ENCODE measurements around the gene RNLS.
"Not testable (repeated sequence)": the region's sequence is repeated elsewhere in the genome, so short reads cannot be mapped to it uniquely, and the experiment has no call there.

The RNLS gene

DNA sequence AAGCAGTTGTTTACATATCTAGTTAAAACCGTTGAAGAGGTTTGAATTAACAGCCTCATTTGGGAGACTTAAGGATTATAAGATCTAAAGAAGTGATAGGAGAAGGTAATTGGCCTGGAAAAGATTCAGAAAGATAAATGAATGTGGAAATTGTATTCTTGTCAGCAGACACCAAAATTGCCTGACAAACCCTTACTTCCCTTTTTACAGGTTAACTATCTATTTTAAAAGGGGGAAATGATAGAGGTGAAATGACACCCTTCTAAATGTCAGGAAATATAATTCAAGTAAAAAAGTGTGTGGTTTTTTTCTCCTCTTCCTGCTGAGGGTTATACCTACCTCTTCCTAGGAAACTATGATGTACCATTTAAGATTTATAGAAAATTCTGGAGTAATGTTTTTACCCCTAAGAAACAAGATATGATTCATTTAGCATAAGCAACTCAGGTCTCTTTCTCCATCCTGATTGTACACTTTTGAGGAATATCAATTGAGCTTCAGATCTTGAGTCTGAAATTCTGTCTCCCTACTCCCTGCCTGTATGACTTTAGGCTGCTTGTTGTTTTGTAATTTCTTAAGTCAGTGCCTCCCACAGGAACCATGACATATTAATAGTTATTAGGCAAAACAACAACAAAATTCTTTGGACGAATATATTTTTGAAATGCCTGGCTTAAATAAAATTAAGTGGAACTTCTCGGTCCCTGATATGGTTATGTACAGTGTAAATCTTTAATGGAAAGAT, 250.4 kb downstream of the RNLS start:
- DNase-seq: no peak

GRCh38 chr10:88330174-88330573, 252.9 kb downstream of the RNLS start:
- no peak for DNase-seq

GRCh38 chr10:88322324-88323063, 260.6 kb downstream of the RNLS start:
- no peak for DNase-seq

GRCh38 chr10:88319960-88320517, 263.1 kb downstream of the RNLS start:
- DNase-seq: no peak

DNA sequence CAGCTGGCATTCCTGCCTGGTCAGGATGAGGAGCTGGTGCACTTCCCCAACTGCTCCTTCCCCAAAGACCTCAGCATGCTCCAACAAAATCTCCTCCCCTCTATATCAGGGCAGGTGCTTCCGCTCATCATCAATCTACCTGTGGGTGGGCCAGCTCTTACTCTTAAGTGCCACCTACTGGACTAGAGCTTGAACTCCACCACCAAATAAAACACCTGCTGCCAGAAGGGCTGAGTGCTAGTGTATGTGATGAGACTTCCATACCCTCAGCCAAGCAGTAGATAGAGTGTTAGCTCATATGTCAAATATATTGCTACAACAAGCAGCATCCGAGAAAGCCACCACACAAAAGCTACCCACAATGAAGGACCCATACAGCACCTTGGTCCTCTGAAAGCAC, 264.3 kb downstream of the RNLS start:
- no peak for DNase-seq

DNA sequence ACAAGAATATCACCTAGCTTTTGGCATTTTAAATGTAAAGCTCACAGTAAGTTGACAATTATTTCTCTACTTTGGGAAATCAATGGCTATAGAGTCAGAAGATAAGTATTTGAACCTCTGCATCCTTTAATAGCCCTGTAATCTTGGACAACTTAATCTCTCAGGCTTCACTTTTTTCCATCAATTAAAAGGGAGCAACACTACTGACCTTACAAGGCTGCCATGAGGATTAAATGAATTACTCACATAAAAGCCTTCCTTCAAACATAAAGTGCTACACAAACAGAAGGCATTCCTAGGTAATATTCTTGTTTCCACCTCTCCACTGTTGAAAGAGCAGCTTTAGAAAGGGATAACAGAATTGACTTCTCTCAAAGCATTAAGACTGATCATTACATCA, 266.0 kb downstream of the RNLS start:
- no peak for DNase-seq

DNA sequence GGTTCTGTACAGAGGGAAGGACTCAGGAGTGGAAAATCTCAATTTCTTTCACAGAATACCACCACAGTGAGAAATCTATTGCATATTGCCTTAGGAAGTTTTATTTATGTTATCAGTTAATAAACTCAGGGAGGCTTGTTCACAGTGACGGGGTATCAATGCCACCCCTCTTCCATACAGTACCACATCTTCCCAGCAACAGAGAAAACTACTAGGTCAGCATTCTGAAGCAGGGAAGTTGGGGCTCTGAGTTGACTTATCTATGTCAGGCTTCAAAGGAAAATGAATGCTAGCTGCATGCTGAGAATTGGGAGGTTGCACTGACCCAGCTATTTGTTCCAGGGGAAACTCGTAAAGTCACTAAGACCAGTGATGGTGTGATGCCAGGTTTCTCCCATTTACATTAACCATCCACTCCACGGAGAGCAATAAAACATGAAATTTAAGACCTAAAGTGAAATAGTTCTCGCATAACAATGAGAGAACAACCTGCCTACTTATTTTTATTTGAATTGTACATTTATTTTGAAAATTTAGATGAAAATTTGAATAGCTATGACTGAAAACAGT, 266.7 kb downstream of the RNLS start:
- DNase-seq: no peak

DNA sequence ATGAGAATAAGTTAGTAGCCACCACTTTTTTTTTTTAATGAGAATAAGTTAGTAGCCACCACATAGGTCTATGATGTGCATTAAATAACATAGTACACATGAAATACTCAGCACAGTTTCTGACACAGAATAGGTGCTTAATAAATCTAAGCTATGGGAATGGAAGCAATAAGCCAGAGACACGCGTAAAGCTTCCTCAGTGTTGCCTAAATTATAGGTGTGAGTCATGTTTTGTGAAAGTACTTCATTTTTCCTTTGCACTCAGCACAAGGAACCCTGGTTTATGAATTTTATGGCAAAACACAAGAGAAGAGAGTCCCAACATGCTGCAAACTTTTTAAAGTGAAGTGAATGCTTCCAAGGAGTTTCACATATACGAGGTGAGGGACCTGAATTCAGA, 267.4 kb downstream of the RNLS start:
- no peak for DNase-seq

- DNase-seq: no peak
These were observed 268.8 kb downstream of the RNLS start for GRCh38 chr10:88314362-88314761.

DNA sequence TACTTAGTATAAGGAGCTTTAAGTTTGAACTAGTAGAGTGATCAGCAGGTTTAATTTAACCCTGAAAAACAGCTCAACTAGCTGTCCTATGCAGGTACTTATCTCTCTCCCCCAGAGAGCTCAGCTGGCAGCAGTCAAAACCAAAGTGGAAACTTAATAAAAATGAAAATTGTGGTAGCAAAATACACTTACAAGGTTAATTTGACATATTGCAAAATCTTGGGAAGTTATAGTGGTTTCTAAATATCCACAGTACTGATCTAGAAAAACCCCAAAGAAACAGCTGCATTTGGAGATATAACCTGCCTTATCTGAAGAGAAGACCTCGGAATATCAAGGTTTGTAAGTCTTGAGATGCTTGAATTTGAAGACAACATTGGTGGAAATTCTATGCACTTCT, 269.2 kb downstream of the RNLS start:
- no peak for DNase-seq

- no peak for DNase-seq
These were observed 270.3 kb downstream of the RNLS start for GRCh38 chr10:88312855-88313254.

- no peak for DNase-seq
These were observed 271.9 kb downstream of the RNLS start for GRCh38 chr10:88311264-88311663.

GRCh38 chr10:88309365-88309764, 273.8 kb downstream of the RNLS start:
- no peak for DNase-seq

DNA sequence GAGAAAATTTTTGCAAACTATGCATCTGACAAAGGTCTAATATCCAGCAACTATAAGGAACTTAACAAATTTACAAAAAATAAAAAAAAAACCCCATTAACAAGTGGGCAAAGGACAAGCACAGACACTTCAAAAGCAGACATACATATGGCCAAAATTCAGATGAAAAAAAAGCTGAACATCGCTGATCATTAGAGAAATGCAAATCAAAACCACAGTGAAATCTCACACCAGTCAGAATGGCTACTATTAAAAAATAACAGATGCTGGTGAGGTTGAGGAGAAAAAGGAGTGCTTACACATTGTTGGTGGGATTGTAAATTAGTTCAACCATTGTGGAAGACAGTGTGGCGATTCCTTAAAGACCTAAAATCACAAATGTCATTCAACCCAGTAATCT, 274.8 kb downstream of the RNLS start:
- not testable (repeated sequence) for DNase-seq

GRCh38 chr10:88299787-88300186, 283.3 kb downstream of the RNLS start:
- no peak for DNase-seq

- no peak for DNase-seq
These were observed 286.0 kb downstream of the RNLS start for GRCh38 chr10:88297103-88297502.

DNA sequence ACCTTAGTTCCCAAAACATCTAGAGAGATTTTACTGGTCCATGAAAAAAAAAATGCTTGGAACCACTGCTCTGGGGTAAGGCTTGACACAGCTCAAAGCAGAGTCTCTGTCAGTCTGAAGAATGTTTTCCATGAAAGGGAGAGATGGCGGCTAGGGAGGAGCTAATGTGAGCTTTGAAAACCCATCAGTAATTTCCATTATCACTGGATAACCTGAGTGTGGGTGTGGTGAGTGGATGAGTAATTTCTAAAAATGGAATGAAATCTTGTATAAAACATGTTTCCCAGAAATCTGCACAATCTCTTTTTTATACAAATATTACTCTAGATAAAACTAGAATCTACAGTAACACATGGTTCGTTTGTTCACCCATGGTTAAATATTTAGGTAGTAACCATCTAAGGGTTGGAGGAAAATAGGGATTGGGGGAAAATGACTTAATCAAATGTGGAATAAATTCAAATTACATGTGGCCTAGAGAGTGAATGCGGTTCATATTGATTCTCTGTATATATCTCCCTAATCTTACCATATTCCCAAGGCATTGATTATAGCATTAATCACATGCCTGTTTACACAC, 289.4 kb downstream of the RNLS start:
- DNase-seq: no peak

DNA sequence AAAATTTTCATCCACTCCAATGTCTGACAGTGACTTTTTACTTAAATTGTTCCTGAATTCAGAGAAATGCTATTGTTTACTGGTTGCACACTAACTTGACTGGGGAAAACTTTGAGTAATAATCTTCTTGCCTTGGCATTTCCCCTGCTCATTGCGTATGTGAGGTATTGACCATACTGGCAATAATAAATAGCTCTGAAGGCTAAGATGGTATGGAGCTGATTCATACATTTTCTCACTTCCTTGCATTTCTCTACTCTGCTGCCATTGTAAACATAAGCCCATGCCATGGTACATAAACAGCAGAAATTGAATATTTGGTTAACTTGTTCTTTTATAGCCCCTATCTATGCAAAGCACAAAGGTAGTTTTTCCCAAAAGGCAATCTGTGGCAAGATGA, 290.0 kb downstream of the RNLS start:
- DNase-seq: no peak

DNA sequence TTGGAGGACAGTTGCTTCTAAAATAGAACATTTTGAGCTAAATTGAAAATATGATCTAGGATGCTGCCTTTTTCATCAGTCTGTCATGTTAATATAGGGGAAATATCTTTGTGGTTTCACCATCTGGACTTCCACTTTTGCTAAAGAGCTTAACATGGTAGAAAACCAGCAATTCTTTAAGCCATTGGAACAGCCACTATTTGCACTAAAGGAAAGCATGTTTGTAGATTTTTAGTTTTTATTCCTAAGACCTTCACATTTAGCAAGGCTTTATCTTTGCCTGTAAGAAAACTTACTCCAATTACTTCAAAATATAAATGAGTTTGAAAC, 291.0 kb downstream of the RNLS start:
- no peak for DNase-seq

- no peak for DNase-seq
These were observed 291.6 kb downstream of the RNLS start for GRCh38 chr10:88291289-88292184.

DNA sequence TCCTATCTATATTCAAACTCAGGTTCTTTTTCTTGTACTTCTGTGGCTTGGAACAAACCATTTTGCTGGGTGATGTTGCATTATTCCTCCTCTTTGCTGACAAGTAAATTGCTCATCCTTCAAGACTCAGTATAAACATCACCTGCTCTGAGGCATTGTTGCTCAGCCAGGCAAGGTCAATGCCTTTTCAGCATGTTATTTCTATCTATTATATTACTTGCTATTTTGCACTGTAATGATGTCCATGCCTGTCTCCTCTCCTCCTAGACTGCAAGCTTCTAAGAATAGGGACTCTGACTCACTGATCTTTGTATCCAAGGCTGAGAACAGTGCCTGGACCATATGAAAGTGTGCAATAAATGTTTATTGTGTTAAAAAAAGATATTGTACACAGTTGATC, 293.8 kb downstream of the RNLS start:
- DNase-seq: no peak

- DNase-seq: peak; percentile 2
These were observed 294.6 kb downstream of the RNLS start for GRCh38 chr10:88288320-88289059.

Data from NCI-H1436 (cell line).